HEK293 (cell line): ENCODE data around the gene TPM3.
A peak's percentile ranks its signal among the peaks of the same experiment; 100 is the strongest.

Source experiments
- CTCF ChIA-PET: fragments of 350-600 bp; formaldehyde crosslinking; extraction: SDS; loops from one replicate; lab custom pipeline; 2021; ENCODE audit warnings: antibody characterized with exemption; lab: Yijun Ruan, JAX
- POLR2A ChIA-PET: fragments of 300-600 bp; formaldehyde crosslinking; extraction: SDS; loops from one replicate; lab custom pipeline; 2020; ENCODE audit warnings: antibody characterized with exemption, inconsistent platforms; lab: Yijun Ruan, JAX
- H3K27ac ChIP-seq: fragments of 200-500 bp; sonication (Bioruptor generic); 2 replicates; pipeline ENCODE4 v1.5.1; 2014; ENCODE audit warnings: low read depth, low read length, control low read depth, inconsistent platforms; ENCODE audit errors: extremely low read depth
- H3K36me3 ChIP-seq, 2 experiments: fragments of 200-500 bp in 1 of 2; sonication (Bioruptor generic) in 1 of 2; 1 replicate in 1 of 2; 2 replicates in 1 of 2; pipeline ENCODE4 v1.5.1; 2014 to 2017; ENCODE audit warnings: inconsistent platforms in 2 of 2, low read length in 2 of 2; ENCODE audit not compliant: control insufficient read depth in 2 of 2, insufficient read depth in 1 of 2
- H3K4me1 ChIP-seq: fragments of 200-500 bp; sonication (Bioruptor generic); 2 replicates; pipeline ENCODE4 v1.5.1; 2014; ENCODE audit warnings: mild to moderate bottlenecking, low read length, inconsistent platforms; ENCODE audit not compliant: control insufficient read depth, insufficient read depth
- H3K4me3 ChIP-seq: 2 replicates; pipeline ENCODE4 v1.5.1; 2011; ENCODE audit warnings: low read depth, mild to moderate bottlenecking, control low read depth, low read length, moderate library complexity
- H3K9me3 ChIP-seq: fragments of 200-500 bp; sonication (Bioruptor generic); 2 replicates; pipeline ENCODE4 v1.5.1; 2014; ENCODE audit warnings: low read depth, low read length, inconsistent platforms; ENCODE audit not compliant: control insufficient read depth, insufficient read depth
- BCL11B ChIP-seq: fragments of 450-650 bp; formaldehyde crosslinking; IDR thresholded peaks from 2 replicates; pipeline ENCODE4 v1.5.1; 2016; ENCODE audit warnings: low read depth, missing biosample characterization, missing genetic modification characterization
- KLF8 ChIP-seq: fragments of 450-650 bp; formaldehyde crosslinking; IDR thresholded peaks from 2 replicates; pipeline ENCODE4 v1.5.1; 2016; ENCODE audit warnings: missing biosample characterization, missing genetic modification characterization
- PRDM10 ChIP-seq: fragments of 450-650 bp; formaldehyde crosslinking; IDR thresholded peaks from 2 replicates; pipeline ENCODE4 v1.5.1; 2016; ENCODE audit warnings: missing biosample characterization, missing genetic modification characterization
- SCRT1 ChIP-seq: fragments of 450-650 bp; formaldehyde crosslinking; IDR thresholded peaks from 2 replicates; pipeline ENCODE4 v1.5.1; 2016; ENCODE audit warnings: missing biosample characterization, missing genetic modification characterization, borderline replicate concordance
- SCRT2 ChIP-seq: fragments of 450-650 bp; formaldehyde crosslinking; IDR thresholded peaks from 2 replicates; pipeline ENCODE4 v1.5.1; 2016; ENCODE audit warnings: missing biosample characterization, missing genetic modification characterization
- ZBTB21 ChIP-seq: fragments of 450-650 bp; formaldehyde crosslinking; IDR thresholded peaks from 2 replicates; pipeline ENCODE4 v1.5.1; 2017; ENCODE audit warnings: missing biosample characterization, missing genetic modification characterization
- ZBTB48 ChIP-seq: fragments of 450-650 bp; formaldehyde crosslinking; IDR thresholded peaks from 2 replicates; pipeline ENCODE4 v1.5.1; 2016; ENCODE audit warnings: missing biosample characterization, missing genetic modification characterization
- ZFP69B ChIP-seq: fragments of 450-650 bp; formaldehyde crosslinking; IDR thresholded peaks from 2 replicates; pipeline ENCODE4 v1.5.1; 2016; ENCODE audit warnings: missing biosample characterization, missing genetic modification characterization
- ZNF112 ChIP-seq: fragments of 450-650 bp; formaldehyde crosslinking; IDR thresholded peaks from 2 replicates; pipeline ENCODE4 v1.5.0; 2017; ENCODE audit warnings: missing biosample characterization, missing genetic modification characterization
- ZNF138 ChIP-seq: fragments of 450-650 bp; formaldehyde crosslinking; IDR thresholded peaks from 2 replicates; pipeline ENCODE4 v1.5.1; 2016; ENCODE audit warnings: missing biosample characterization, missing genetic modification characterization, borderline replicate concordance
- ZNF155 ChIP-seq: fragments of 450-650 bp; formaldehyde crosslinking; IDR thresholded peaks from 2 replicates; pipeline ENCODE4 v1.5.1; 2016; ENCODE audit warnings: missing biosample characterization, missing genetic modification characterization
- ZNF335 ChIP-seq: fragments of 450-650 bp; formaldehyde crosslinking; conservative IDR thresholded peaks from 2 replicates; pipeline ENCODE4 v1.5.1; 2016; ENCODE audit warnings: missing biosample characterization, missing genetic modification characterization
- ZNF350 ChIP-seq: fragments of 450-650 bp; formaldehyde crosslinking; IDR thresholded peaks from 2 replicates; pipeline ENCODE4 v1.5.0; 2017; ENCODE audit warnings: missing biosample characterization, mild to moderate bottlenecking, missing genetic modification characterization
- ZNF37A ChIP-seq: fragments of 450-650 bp; IDR thresholded peaks from 2 replicates; pipeline ENCODE4 v1.5.1; 2018; ENCODE audit warnings: missing biosample characterization, missing genetic modification characterization
- ZNF423 ChIP-seq: fragments of 450-650 bp; formaldehyde crosslinking; IDR thresholded peaks from 2 replicates; pipeline ENCODE4 v1.5.1; 2016; ENCODE audit warnings: missing biosample characterization, missing genetic modification characterization
- ZNF514 ChIP-seq: fragments of 450-650 bp; formaldehyde crosslinking; IDR thresholded peaks from 2 replicates; pipeline ENCODE4 v1.5.1; 2016; ENCODE audit warnings: missing biosample characterization, missing genetic modification characterization
- ZNF549 ChIP-seq: fragments of 450-650 bp; IDR thresholded peaks from 2 replicates; pipeline ENCODE4 v1.5.1; 2018; ENCODE audit warnings: missing biosample characterization, missing genetic modification characterization, mild to moderate bottlenecking, inconsistent platforms, moderate library complexity
- ZNF610 ChIP-seq: fragments of 450-650 bp; formaldehyde crosslinking; IDR thresholded peaks from 2 replicates; pipeline ENCODE4 v1.5.1; 2016; ENCODE audit warnings: missing biosample characterization, missing genetic modification characterization, borderline replicate concordance
- ZSCAN23 ChIP-seq: fragments of 450-650 bp; formaldehyde crosslinking; IDR thresholded peaks from 2 replicates; pipeline ENCODE4 v1.5.1; 2016; ENCODE audit warnings: missing biosample characterization, missing genetic modification characterization
- TF ChIP-seq, protein P1 (sequence below): fragments of 450-650 bp; formaldehyde crosslinking; IDR thresholded peaks from 2 replicates; pipeline ENCODE4 v1.5.1; 2016; ENCODE audit warnings: missing biosample characterization, missing genetic modification characterization, low read depth
- TF ChIP-seq, protein P2 (sequence below): fragments of 450-650 bp; formaldehyde crosslinking; IDR thresholded peaks from 2 replicates; pipeline ENCODE4 v1.5.1; 2016; ENCODE audit warnings: missing biosample characterization, missing genetic modification characterization

Gene TPM3

DNA sequence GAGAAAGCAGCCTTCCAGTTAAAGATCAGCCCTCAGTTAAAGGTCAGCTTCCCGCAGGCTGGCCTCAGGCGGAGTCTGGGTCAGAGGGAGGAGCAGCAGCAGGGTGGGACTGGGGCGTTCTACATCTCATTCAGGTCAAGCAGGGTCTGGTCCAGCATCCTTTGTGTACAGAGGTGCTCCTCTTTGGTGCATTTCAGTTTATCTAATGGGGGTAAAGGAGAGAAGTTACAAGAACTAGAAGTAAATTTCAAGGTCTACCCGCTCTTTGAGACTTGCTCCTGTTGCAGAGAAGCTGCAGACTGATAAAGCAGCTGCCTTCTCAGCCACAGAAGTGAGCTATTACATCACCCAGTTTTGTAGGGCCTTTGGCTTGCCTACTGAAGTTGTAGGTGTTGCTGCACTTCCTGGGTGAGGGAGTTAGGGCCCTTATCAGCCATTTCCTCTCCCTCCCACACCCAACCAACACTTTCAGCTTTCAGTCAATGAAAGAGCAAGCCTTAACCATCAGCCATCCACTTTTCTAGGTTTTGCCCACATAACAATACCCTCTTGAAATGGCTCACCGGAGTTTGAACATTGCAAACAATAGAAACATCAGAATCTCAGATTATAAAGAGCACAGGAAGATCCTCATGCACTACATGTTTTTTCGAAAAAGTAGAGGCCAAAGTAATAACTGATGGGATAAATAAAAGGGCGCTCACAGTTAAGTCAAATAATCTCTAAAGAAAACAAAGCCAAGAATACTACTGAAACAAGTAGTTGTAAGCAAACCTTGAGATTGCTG, 34.2 kb downstream of the TPM3 start (continued):
- peak; percentile 63; the same call in 1 of the 2 replicates for TF ChIP-seq SCRT2 (tag by site-specific recombination)
- no peak for TF ChIP-seq ZSCAN23 (tag by site-specific recombination)
- peak; percentile 16; the same call in 1 of the 2 replicates for TF ChIP-seq ZBTB48 (tag by site-specific recombination)

- POLR2A ChIA-PET, result no interaction called here
- Histone ChIP-seq H3K27ac (no peak overlapping the region), H3K36me3 (peaks cover 10 to 57% of the 10 kb centered on the region in 2 experiments), H3K4me3 (no peak overlapping the region), H3K9me3 (no peaks in the 10 kb centered on the region), H3K4me1 (no peaks in the 10 kb centered on the region)
- CTCF ChIA-PET, result interaction anchor here (1.0 kb wide), 1 partner anchor 9 kb away, joined by 4 read pairs; no protein-coding TSS in a partner anchor
- TF ChIP-seq ZBTB21 (tag by site-specific recombination) (no peak), KLF8 (0 out of 2 replicates have a peak, but pooled peaks have one; percentile 8)
Observed at GRCh38 chr1:154155251-154155650, 36.6 kb downstream of the TPM3 start.

DNA sequence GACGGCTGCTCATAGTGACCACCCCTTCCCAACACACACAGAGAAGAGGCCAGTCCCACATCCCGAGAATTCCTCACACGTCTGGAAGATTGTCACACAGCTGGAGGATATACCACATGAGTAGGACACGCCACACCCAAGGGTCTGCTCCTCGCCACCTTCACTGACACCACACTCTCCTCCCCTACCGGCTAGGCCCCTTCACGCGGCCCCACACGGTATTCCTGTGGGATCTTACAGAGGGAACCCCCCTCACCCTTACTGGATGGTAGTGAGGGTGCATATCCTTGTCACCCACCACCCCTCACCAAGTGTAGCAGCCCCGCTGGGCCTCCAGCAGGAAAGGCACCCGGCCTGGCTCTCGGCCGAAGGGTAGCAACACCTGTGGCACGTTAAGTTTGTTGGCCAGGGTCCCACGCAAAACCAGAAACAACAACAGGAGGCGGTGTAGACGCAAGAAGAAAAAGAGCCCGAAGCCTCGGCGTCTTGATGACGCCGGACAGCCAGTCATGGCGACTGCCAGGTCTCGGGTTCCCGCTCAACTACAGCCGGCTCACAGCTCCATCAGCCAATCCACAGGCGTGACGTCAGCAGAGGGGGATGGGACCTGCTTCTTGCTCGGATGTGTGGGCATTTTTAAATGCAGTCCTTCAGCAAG, 37.2 kb downstream of the TPM3 start, which contains the start of gene NUP210L:
TSS of gene NUP210L (minus strand) at position 540 of the 658 bp plus-strand sequence.
- no peaks in the 10 kb centered on the region for H3K4me1 ChIP-seq
- H3K9me3 ChIP-seq, result no peaks in the 10 kb centered on the region
- TF ChIP-seq SCRT2 (tag by site-specific recombination) (peak; percentile 62; the same call in 1 of the 2 replicates), BCL11B (tag by site-specific recombination) (no peak), SCRT1 (peak; percentile 17; the same call in 1 of the 2 replicates), ZNF138 (tag by site-specific recombination) (no peak), PRDM10 (tag by site-specific recombination) (peak; percentile 57; the same call in 1 of the 2 replicates), ZNF423 (tag by site-specific recombination) (no peak), KLF8 (0 out of 2 replicates have a peak, but pooled peaks have one; percentile 11)
- TF ChIP-seq, protein P1, sequence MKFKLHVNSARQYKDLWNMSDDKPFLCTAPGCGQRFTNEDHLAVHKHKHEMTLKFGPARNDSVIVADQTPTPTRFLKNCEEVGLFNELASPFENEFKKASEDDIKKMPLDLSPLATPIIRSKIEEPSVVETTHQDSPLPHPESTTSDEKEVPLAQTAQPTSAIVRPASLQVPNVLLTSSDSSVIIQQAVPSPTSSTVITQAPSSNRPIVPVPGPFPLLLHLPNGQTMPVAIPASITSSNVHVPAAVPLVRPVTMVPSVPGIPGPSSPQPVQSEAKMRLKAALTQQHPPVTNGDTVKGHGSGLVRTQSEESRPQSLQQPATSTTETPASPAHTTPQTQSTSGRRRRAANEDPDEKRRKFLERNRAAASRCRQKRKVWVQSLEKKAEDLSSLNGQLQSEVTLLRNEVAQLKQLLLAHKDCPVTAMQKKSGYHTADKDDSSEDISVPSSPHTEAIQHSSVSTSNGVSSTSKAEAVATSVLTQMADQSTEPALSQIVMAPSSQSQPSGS (tag by site-specific recombination), result peak; percentile 26; the same call in 1 of the 2 replicates
- peaks cover 4 to 52% of the 10 kb centered on the region in 2 experiments; a peak in 2 of 3 replicates for H3K36me3 ChIP-seq
- ChIA-PET CTCF (interaction anchor here (1.5 kb wide), 1 partner anchor 45 kb away, joined by 4 read pairs; no protein-coding TSS in a partner anchor), POLR2A (no interaction called here)
- no peak within 1 kb of the TSS for H3K4me3 ChIP-seq
- no peak within 1 kb of the TSS for H3K27ac ChIP-seq

GRCh38 chr1:154154053-154154452, 37.8 kb downstream of the TPM3 start:
- Histone ChIP-seq H3K9me3 (no peaks in the 10 kb centered on the region), H3K36me3 (peaks cover 3 to 45% of the 10 kb centered on the region in 2 experiments; a peak in 2 of 3 replicates), H3K27ac (no peak overlapping the region), H3K4me1 (no peaks in the 10 kb centered on the region), H3K4me3 (no peak overlapping the region)
- ChIA-PET POLR2A (interaction anchor here (1.1 to 1.2 kb wide), 2 partner anchors 159 to 163 kb away, joined by 4 read pairs; partner anchors contain the start of gene RPS27), CTCF (interaction anchor here (1.5 kb wide), 1 partner anchor 46 kb away, joined by 4 read pairs; no protein-coding TSS in a partner anchor)
- no peak for TF ChIP-seq ZNF155
- no peak for TF ChIP-seq ZNF610 (tag by site-specific recombination)
- no peak for TF ChIP-seq ZSCAN23 (tag by site-specific recombination)
- no peak for TF ChIP-seq ZFP69B
- TF ChIP-seq ZNF112 (tag by site-specific recombination), result no peak
- TF ChIP-seq ZNF37A (tag by site-specific recombination), result no peak
- no peak for TF ChIP-seq ZNF335 (tag by site-specific recombination)
- TF ChIP-seq ZNF549 (tag by site-specific recombination), result no peak
- TF ChIP-seq ZNF514 (tag by site-specific recombination), result no peak
- TF ChIP-seq ZNF350 (tag by site-specific recombination), result no peak
- TF ChIP-seq, protein P2, sequence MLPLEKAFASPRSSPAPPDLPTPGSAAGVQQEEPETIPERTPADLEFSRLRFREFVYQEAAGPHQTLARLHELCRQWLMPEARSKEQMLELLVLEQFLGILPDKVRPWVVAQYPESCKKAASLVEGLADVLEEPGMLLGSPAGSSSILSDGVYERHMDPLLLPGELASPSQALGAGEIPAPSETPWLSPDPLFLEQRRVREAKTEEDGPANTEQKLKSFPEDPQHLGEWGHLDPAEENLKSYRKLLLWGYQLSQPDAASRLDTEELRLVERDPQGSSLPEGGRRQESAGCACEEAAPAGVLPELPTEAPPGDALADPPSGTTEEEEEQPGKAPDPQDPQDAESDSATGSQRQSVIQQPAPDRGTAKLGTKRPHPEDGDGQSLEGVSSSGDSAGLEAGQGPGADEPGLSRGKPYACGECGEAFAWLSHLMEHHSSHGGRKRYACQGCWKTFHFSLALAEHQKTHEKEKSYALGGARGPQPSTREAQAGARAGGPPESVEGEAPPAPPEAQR (tag by site-specific recombination), result no peak
